GM19324 (cell line): Measurements from ENCODE around the gene TNIP3.
A peak's percentile ranks its signal among the peaks of the same experiment; 100 is the strongest.
"Not testable (repeated sequence)": the region's sequence is repeated elsewhere in the genome, so short reads cannot be mapped to it uniquely, and the experiment has no call there.

Source experiments
- ATAC-seq: cut with Tn5 transposase; IDR thresholded peaks from one replicate; pipeline ENCODE4 v1.9.1; 2021; ENCODE audit warnings: mild to moderate bottlenecking, moderate library complexity; ENCODE audit not compliant: unreplicated experiment, low FRiP score

TNIP3 gene

GRCh38 chr4:121180558-121180957, 16.4 kb upstream of the TNIP3 start:
- ATAC-seq: no peak

GRCh38 chr4:121177246-121178137, 13.4 kb upstream of the TNIP3 start:
- no peak for ATAC-seq

GRCh38 chr4:121176082-121176934, 12.2 kb upstream of the TNIP3 start:
- ATAC-seq: no peak

- not testable (repeated sequence) for ATAC-seq
Observed at GRCh38 chr4:121171477-121171876, 7.4 kb upstream of the TNIP3 start.

- ATAC-seq: no peak
Observed at GRCh38 chr4:121168446-121169281, 4.5 kb upstream of the TNIP3 start.

GRCh38 chr4:121166976-121167375, 2.9 kb upstream of the TNIP3 start:
- ATAC-seq: no peak

- ATAC-seq: no peak
Observed at GRCh38 chr4:121165206-121165605, 1.1 kb upstream of the TNIP3 start.

- no peak for ATAC-seq
Observed at GRCh38 chr4:121156822-121157769, 7.0 kb downstream of the TNIP3 start.

- no peak for ATAC-seq
Observed at GRCh38 chr4:121155893-121156292, 8.2 kb downstream of the TNIP3 start.

- no peak for ATAC-seq
Observed at GRCh38 chr4:121154103-121154515, 10.0 kb downstream of the TNIP3 start.

- no peak for ATAC-seq
Observed at GRCh38 chr4:121151942-121152341, 12.2 kb downstream of the TNIP3 start.

- peak; percentile 55 for ATAC-seq
Observed at GRCh38 chr4:121150486-121150885, 13.6 kb downstream of the TNIP3 start.

GRCh38 chr4:121150003-121150402, 14.1 kb downstream of the TNIP3 start:
- no peak for ATAC-seq

- ATAC-seq: no peak
Observed at GRCh38 chr4:121148621-121149020, 15.5 kb downstream of the TNIP3 start.

GRCh38 chr4:121148000-121148399, 16.1 kb downstream of the TNIP3 start:
- no peak for ATAC-seq

GRCh38 chr4:121146530-121146929, 17.6 kb downstream of the TNIP3 start:
- ATAC-seq: no peak

GRCh38 chr4:121145430-121145829, 18.7 kb downstream of the TNIP3 start:
- ATAC-seq: no peak

GRCh38 chr4:121144021-121144420, 20.1 kb downstream of the TNIP3 start:
- ATAC-seq: no peak

GRCh38 chr4:121143131-121143530, 21.0 kb downstream of the TNIP3 start:
- ATAC-seq: no peak
